ENCODE data around the gene FMN1.
"Not testable (repeated sequence)": the region's sequence is repeated elsewhere in the genome, so short reads cannot be mapped to it uniquely, and the experiment has no call there.

FMN1 gene

GRCh38 chr15:33091983-33092693 is 102.4 kb downstream of the FMN1 start:
- DNase-seq (ENCODE audit: low read depth): no peak

- DNase-seq (ENCODE audit: low read depth): peak; percentile 28
Measured at GRCh38 chr15:33089878-33090757, 104.4 kb downstream of the FMN1 start.

GRCh38 chr15:33089165-33089877 is 105.2 kb downstream of the FMN1 start:
- DNase-seq (ENCODE audit: low read depth): no peak

- peak; percentile 46 for DNase-seq (ENCODE audit: low read depth)
Measured at GRCh38 chr15:33086500-33087121, 107.9 kb downstream of the FMN1 start.

- DNase-seq (ENCODE audit: low read depth): no peak
Measured at GRCh38 chr15:33084661-33085060, 109.9 kb downstream of the FMN1 start.

GRCh38 chr15:33083232-33084081 is 111.1 kb downstream of the FMN1 start:
- DNase-seq (ENCODE audit: low read depth): no peak

GRCh38 chr15:33080006-33080405 is 114.5 kb downstream of the FMN1 start:
- no peak for DNase-seq (ENCODE audit: low read depth)

GRCh38 chr15:33078607-33079006 is 115.9 kb downstream of the FMN1 start:
- no peak for DNase-seq (ENCODE audit: low read depth)

GRCh38 chr15:33076937-33077336 is 117.6 kb downstream of the FMN1 start:
- no peak for DNase-seq (ENCODE audit: low read depth)

- no peak for DNase-seq (ENCODE audit: low read depth)
Measured at GRCh38 chr15:33074942-33075341, 119.6 kb downstream of the FMN1 start.

- DNase-seq (ENCODE audit: low read depth): no peak
Measured at GRCh38 chr15:33074212-33074611, 120.3 kb downstream of the FMN1 start.

GRCh38 chr15:33071451-33071850 is 123.1 kb downstream of the FMN1 start:
- DNase-seq (ENCODE audit: low read depth): no peak

- DNase-seq (ENCODE audit: low read depth): not testable (repeated sequence)
Measured at GRCh38 chr15:33069903-33070302, 124.6 kb downstream of the FMN1 start.

GRCh38 chr15:33069161-33069560 is 125.4 kb downstream of the FMN1 start:
- DNase-seq (ENCODE audit: low read depth): no peak

- peak; percentile 19 for DNase-seq (ENCODE audit: low read depth)
Measured at GRCh38 chr15:33068511-33068990, 126.0 kb downstream of the FMN1 start.

- peak; percentile 30 for DNase-seq (ENCODE audit: low read depth)
Measured at GRCh38 chr15:33068007-33068481, 126.5 kb downstream of the FMN1 start.

- DNase-seq (ENCODE audit: low read depth): peak; percentile 58
Measured at GRCh38 chr15:33067456-33067855, 127.1 kb downstream of the FMN1 start.

- no peak for DNase-seq (ENCODE audit: low read depth)
Measured at GRCh38 chr15:33066584-33066983, 127.9 kb downstream of the FMN1 start.

- DNase-seq (ENCODE audit: low read depth): peak; percentile 42
Measured at GRCh38 chr15:33064878-33065277, 129.6 kb downstream of the FMN1 start.

- no peak for DNase-seq (ENCODE audit: low read depth)
Measured at GRCh38 chr15:33059184-33059583, 135.3 kb downstream of the FMN1 start.

- DNase-seq (ENCODE audit: low read depth): no peak
Measured at GRCh38 chr15:33057845-33058244, 136.7 kb downstream of the FMN1 start.

Data from GM04504 (cell line).